MCF 10A (cell line): ENCODE results near the gene SYCP2. TPM values are rescaled to one million over a fixed set of nuclear protein-coding genes. Genes with fewer than 3 reads are reported as not detected.
"Not testable (repeated sequence)": the region's sequence is repeated elsewhere in the genome, so short reads cannot be mapped to it uniquely, and the experiment has no call there.

ENCODE experiments used
- BruUV-seq: library from RNA; stranded (reverse); fragments of 400-500 nt; replicated peaks from 2 replicates; lab custom pipeline; 2021; lab: Mats Ljungman, UMichigan
- CTCF ChIA-PET: fragments of 300-600 bp; sonication (Branson Sonifier 250); formaldehyde crosslinking; extraction: SDS; loops from one replicate; lab custom pipeline; 2021; ENCODE audit warnings: antibody characterized with exemption, inconsistent platforms; lab: Yijun Ruan, JAX
- POLR2A ChIA-PET: fragments of 300-600, 350-650 bp; sonication (Branson Sonifier 250); formaldehyde crosslinking; extraction: SDS; loops from one replicate; lab custom pipeline; 2020; ENCODE audit warnings: antibody characterized with exemption, inconsistent platforms; lab: Yijun Ruan, JAX
- DNase-seq: peaks from one replicate; pipeline ENCODE4 v3.0.0-alpha.2; 2018; ENCODE audit not compliant: unreplicated experiment
- H3K27ac Mint-ChIP-seq: one replicate; pipeline ENCODE4 v1.8.0; 2022; ENCODE audit warnings: mild to moderate bottlenecking, low read depth, mixed read lengths; ENCODE audit not compliant: unreplicated experiment
- H3K27me3 Mint-ChIP-seq: one replicate; pipeline ENCODE4 v1.8.0; 2022; ENCODE audit warnings: mixed read lengths; ENCODE audit not compliant: insufficient read depth, unreplicated experiment
- H3K36me3 Mint-ChIP-seq: one replicate; pipeline ENCODE4 v1.8.0; 2022; ENCODE audit warnings: mild to moderate bottlenecking, moderate library complexity, mixed read lengths; ENCODE audit not compliant: insufficient read depth, unreplicated experiment
- H3K4me1 Mint-ChIP-seq: one replicate; pipeline ENCODE4 v1.8.0; 2022; ENCODE audit warnings: mixed read lengths; ENCODE audit not compliant: insufficient read depth, unreplicated experiment
- H3K4me3 Mint-ChIP-seq: one replicate; pipeline ENCODE4 v1.8.0; 2022; ENCODE audit warnings: mild to moderate bottlenecking, moderate library complexity, mixed read lengths; ENCODE audit not compliant: unreplicated experiment
- H3K9me3 Mint-ChIP-seq: one replicate; pipeline ENCODE4 v1.8.0; 2022; ENCODE audit warnings: mixed read lengths; ENCODE audit not compliant: unreplicated experiment
- intact Hi-C: fragments of 100-400 bp; cut with micrococcal nuclease; formaldehyde crosslinking; loops from 2 replicates; pipeline ENCODE4 v1.14.1; 2022
- total RNA-seq: library from RNA; stranded (reverse); gene quantifications from 2 replicates; pipeline ENCODE4 v1.2.3, GENCODE V29; 2022
- TF ChIP-seq, protein P1 (sequence below): fragments of 200-600 bp; IDR thresholded peaks from one replicate; pipeline ENCODE4 v1.8.0; 2022; ENCODE audit warnings: antibody characterized with exemption, mild to moderate bottlenecking; ENCODE audit not compliant: unreplicated experiment

Gene SYCP2
- total RNA-seq, 1 experiment from 2014 or later = 0.35 TPM

DNA sequence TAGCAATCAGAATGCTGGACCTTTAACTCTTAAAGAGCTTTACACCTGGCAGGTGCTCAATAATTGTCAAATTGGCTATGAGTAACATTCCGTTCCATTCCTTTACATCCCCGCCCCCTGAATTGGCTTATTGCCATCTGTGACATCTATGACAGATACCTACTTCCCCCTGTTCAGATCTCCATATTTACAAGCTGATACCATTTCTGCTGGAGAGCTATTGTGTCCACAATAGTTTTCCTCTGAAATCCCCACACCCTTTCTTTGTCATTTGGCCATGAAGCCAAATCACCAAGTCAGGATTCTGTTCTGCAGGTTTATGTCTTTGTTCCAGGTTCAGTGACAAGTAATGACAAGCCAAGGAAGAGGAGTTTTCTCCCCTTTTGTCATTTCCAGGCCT is 28.0 kb upstream of the SYCP2 start:
- Mint-ChIP-seq H3K36me3 (no peaks in the 10 kb centered on the region), H3K9me3 (no peaks in the 10 kb centered on the region), H3K27ac (no peak overlapping the region), H3K4me1 (peaks cover 12% of the 10 kb centered on the region), H3K27me3 (no peaks in the 10 kb centered on the region), H3K4me3 (no peak overlapping the region)
- DNase-seq = no peak
- TF ChIP-seq, protein P1, sequence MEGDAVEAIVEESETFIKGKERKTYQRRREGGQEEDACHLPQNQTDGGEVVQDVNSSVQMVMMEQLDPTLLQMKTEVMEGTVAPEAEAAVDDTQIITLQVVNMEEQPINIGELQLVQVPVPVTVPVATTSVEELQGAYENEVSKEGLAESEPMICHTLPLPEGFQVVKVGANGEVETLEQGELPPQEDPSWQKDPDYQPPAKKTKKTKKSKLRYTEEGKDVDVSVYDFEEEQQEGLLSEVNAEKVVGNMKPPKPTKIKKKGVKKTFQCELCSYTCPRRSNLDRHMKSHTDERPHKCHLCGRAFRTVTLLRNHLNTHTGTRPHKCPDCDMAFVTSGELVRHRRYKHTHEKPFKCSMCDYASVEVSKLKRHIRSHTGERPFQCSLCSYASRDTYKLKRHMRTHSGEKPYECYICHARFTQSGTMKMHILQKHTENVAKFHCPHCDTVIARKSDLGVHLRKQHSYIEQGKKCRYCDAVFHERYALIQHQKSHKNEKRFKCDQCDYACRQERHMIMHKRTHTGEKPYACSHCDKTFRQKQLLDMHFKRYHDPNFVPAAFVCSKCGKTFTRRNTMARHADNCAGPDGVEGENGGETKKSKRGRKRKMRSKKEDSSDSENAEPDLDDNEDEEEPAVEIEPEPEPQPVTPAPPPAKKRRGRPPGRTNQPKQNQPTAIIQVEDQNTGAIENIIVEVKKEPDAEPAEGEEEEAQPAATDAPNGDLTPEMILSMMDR = no peak
- intact Hi-C loops = no loop called here
- ChIA-PET CTCF (interaction anchor here (0.7 to 22.6 kb wide), 6 partner anchors 9 to 91 kb away, joined by 4 to 360 read pairs (median 8); no protein-coding TSS in a partner anchor), POLR2A (interaction anchor here (0.7 to 4.0 kb wide), 4 partner anchors 9 to 21 kb away, joined by 3 to 32 read pairs (median 14); partner anchors contain the start of genes FAM217B and PPP1R3D)
- BruUV-seq = no TSS peak

DNA sequence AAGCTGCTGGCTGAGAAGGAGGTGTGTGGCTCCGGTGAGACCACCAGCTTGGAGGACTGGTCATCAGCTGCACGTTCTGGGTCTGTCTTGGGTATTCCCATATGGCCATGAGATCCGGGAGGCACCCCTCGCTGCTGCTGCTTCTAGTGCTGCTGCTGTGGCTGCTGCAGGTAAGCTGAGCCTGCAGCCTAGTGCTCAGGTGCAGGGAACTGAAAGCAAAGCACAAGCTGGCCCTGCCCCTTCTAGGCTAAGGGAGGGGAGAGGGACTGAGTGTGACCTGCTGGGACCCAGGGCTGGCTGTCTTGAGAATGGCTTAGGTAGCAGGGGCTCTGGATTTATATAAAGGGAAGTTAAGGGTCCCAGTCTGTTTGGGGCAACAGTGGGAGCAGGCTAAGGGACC is 25.2 kb upstream of the SYCP2 start:
- CTCF ChIA-PET = interaction anchor here (0.7 to 22.6 kb wide), 5 partner anchors 9 to 388 kb away, joined by 3 to 360 read pairs (median 4); no protein-coding TSS in a partner anchor
- Mint-ChIP-seq H3K27ac (no peak overlapping the region), H3K27me3 (no peaks in the 10 kb centered on the region), H3K4me3 (no peak overlapping the region), H3K4me1 (peaks cover 12% of the 10 kb centered on the region), H3K9me3 (no peaks in the 10 kb centered on the region), H3K36me3 (no peaks in the 10 kb centered on the region)
- no peak for DNase-seq
- POLR2A ChIA-PET = interaction anchor here (1.0 to 1.2 kb wide), 2 partner anchors 11 to 12 kb away, joined by 3 read pairs; no protein-coding TSS in a partner anchor
- TF ChIP-seq, protein P1 = no peak
- BruUV-seq = no TSS peak
- intact Hi-C loops = no loop called here

DNA sequence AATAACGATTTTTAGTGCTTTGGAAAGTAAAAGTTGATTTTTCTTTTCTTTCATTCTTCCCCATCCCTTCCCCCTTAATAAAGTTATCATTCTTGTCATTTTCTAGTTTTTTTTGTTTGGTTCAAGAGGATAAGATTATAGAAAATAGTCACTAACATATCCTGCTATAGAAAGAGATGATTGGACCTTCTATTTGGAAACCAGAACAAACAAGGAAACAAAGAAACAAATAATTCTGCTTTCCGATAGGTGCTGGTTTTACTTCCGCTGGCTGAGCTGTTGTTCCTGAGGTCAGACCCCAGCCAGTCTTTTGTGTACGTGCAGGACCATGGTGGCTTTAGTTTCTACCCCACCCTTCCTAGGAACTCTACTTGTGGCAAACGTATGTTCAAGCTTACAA is 24.7 kb upstream of the SYCP2 start, which contains the start of gene CDH26:
Gene CDH26 (plus strand): TSS at position 301 of the 400 bp plus-strand sequence. CDS start 304 bp downstream, outside the sequence.
- ChIA-PET CTCF (interaction anchor here (0.7 to 22.6 kb wide), 7 partner anchors 8 to 387 kb away, joined by 3 to 360 read pairs (median 3); no protein-coding TSS in a partner anchor), POLR2A (interaction anchor here (1.0 to 1.2 kb wide), 2 partner anchors 12 to 16 kb away, joined by 3 to 5 read pairs; no protein-coding TSS in a partner anchor)
- TF ChIP-seq, protein P1 = no peak
- no peaks in the 10 kb centered on the region for H3K27me3 Mint-ChIP-seq
- H3K4me3 Mint-ChIP-seq = no peak within 1 kb of the TSS
- BruUV-seq = no TSS peak
- no peaks in the 10 kb centered on the region for H3K36me3 Mint-ChIP-seq
- no peak within 1 kb of the TSS for H3K27ac Mint-ChIP-seq
- intact Hi-C loops = no loop called here
- peaks cover 12% of the 10 kb centered on the region for H3K4me1 Mint-ChIP-seq
- no peak for DNase-seq
- no peaks in the 10 kb centered on the region for H3K9me3 Mint-ChIP-seq

DNA sequence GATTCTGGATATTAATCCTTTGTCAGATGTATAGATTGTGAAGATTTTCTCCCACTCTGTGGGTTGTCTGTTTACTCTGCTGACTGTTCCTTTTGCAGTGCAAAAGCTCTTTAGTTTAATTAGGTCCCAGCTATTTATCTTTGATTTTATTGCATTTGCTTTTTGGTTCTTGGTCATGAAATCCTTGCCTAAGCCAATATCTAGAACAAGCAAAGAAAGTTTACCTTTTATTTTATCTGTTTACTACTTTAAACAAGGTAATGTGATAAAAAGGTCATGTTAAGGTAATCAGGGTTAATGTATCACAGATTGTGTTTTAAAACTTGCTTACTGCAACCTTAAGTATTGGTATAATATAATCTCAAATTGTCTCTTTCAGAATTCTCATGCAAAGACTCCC is 24.1 kb upstream of the SYCP2 start:
- peaks cover 12% of the 10 kb centered on the region for H3K4me1 Mint-ChIP-seq
- ChIA-PET CTCF (interaction anchor here (0.6 to 22.6 kb wide), 5 partner anchors 16 to 443 kb away, joined by 3 to 360 read pairs (median 3); no protein-coding TSS in a partner anchor), POLR2A (interaction anchor here (1.0 kb wide), 1 partner anchor 16 kb away, joined by 5 read pairs; no protein-coding TSS in a partner anchor)
- BruUV-seq, H3K4me3 Mint-ChIP-seq, intact Hi-C loops, H3K27ac Mint-ChIP-seq, H3K36me3 Mint-ChIP-seq, DNase-seq, H3K27me3 Mint-ChIP-seq, H3K9me3 Mint-ChIP-seq: not testable (repeated sequence)
